Fibroblast of the aortic adventitia (primary cell): ENCODE results near the gene ZNF66. TPM values are rescaled to one million over a fixed set of nuclear protein-coding genes. Genes with fewer than 3 reads are reported as not detected.
"Not testable (repeated sequence)": the region's sequence is repeated elsewhere in the genome, so short reads cannot be mapped to it uniquely, and the experiment has no call there.

Experiments
- DNase-seq: peaks from one replicate; pipeline ENCODE4 v3.0.0-alpha.2; 2010; ENCODE audit warnings: low read depth
- H3K4me3 ChIP-seq: 2 replicates; pipeline ENCODE4 v1.5.1; 2011; ENCODE audit warnings: low read depth, mild to moderate bottlenecking, control low read depth, low read length, moderate library complexity
- CTCF ChIP-seq: IDR thresholded peaks from 2 replicates; pipeline ENCODE4 v1.5.1; 2011; ENCODE audit warnings: mild to moderate bottlenecking, low read length, control low read depth, inconsistent platforms; ENCODE audit not compliant: insufficient read depth
- total RNA-seq: library from RNA; depleted of rRNA; stranded (reverse); fragments of >200 nt; gene quantifications from 2 replicates; pipeline ENCODE4 v1.2.3, GENCODE V29; 2012; ENCODE audit warnings: low replicate concordance

Gene ZNF66
- 4.0 and 5.0 TPM in 2 replicates for total RNA-seq

- H3K4me3 ChIP-seq = peak within 1 kb of the TSS; percentile 94
- TF ChIP-seq CTCF = no peak
- DNase-seq = peak; percentile 96
Observed at GRCh38 chr19:20776083-20777076, at the start of gene ZNF66. Gene ZNF66, plus strand, starts transcription at chr19:20776304. Its CDS starts 144 bp downstream, at chr19:20776448.

- DNase-seq, H3K4me3 ChIP-seq: not testable (repeated sequence)
Observed at GRCh38 chr19:20750169-20750568, 25.9 kb upstream of the ZNF66 start.

GRCh38 chr19:20752291-20752690 lies 23.8 kb upstream of the ZNF66 start:
- H3K4me3 ChIP-seq, DNase-seq: not testable (repeated sequence)

- not testable (repeated sequence) for DNase-seq, H3K4me3 ChIP-seq
Observed at GRCh38 chr19:20769225-20769736, 6.8 kb upstream of the ZNF66 start.

GRCh38 chr19:20787786-20788185 lies 11.7 kb downstream of the ZNF66 start:
- H3K4me3 ChIP-seq = no peak overlapping the region
- TF ChIP-seq CTCF = no peak
- DNase-seq = no peak

GRCh38 chr19:20791806-20792205 lies 15.7 kb downstream of the ZNF66 start:
- H3K4me3 ChIP-seq = no peak overlapping the region
- DNase-seq = no peak
- no peak for TF ChIP-seq CTCF

GRCh38 chr19:20806311-20807262 lies 30.5 kb downstream of the ZNF66 start:
- H3K4me3 ChIP-seq, DNase-seq: not testable (repeated sequence)

- TF ChIP-seq CTCF = no peak
- DNase-seq = no peak
- H3K4me3 ChIP-seq = no peak overlapping the region
Observed at GRCh38 chr19:20840371-20840770, 64.3 kb downstream of the ZNF66 start.

Other genes starting within 250 kb of the ZNF66 start
- 4.8 and 15.0 TPM in 2 replicates for gene ZNF737, start 210.5 kb upstream of the ZNF66 start, total RNA-seq
- 7.1 and 18.9 TPM in 2 replicates for gene ZNF626, start 114.7 kb upstream of the ZNF66 start, total RNA-seq
- 10.4 and 11.4 TPM in 2 replicates for gene ZNF85, start 146.9 kb downstream of the ZNF66 start, total RNA-seq
- gene ZNF430, start 244.4 kb downstream of the ZNF66 start, total RNA-seq = 5.6 and 9.9 TPM in 2 replicates